Mesothelial cell of epicardium (in vitro differentiated cells): ENCODE data around the gene ALDOA. TPM values are rescaled to one million over a fixed set of nuclear protein-coding genes. Genes with fewer than 3 reads are reported as not detected.

ENCODE experiments used
- DNase-seq, 2 experiments: peaks; one replicate each; pipeline ENCODE4 v3.0.0; 2021; ENCODE audit warnings: low spot score in 2 of 2; ENCODE audit not compliant: unreplicated experiment in 2 of 2
- H3K27ac Mint-ChIP-seq: 2 replicates; pipeline ENCODE4 v1.8.0; 2021; ENCODE audit warnings: mixed read lengths
- H3K27me3 Mint-ChIP-seq: 2 replicates; pipeline ENCODE4 v1.8.0; 2021; ENCODE audit warnings: low read depth, mixed read lengths
- H3K36me3 Mint-ChIP-seq: 2 replicates; pipeline ENCODE4 v1.8.0; 2021; ENCODE audit warnings: mixed read lengths
- H3K4me1 Mint-ChIP-seq: 2 replicates; pipeline ENCODE4 v1.8.0; 2021; ENCODE audit warnings: mixed read lengths
- H3K4me3 Mint-ChIP-seq: 2 replicates; pipeline ENCODE4 v1.8.0; 2021; ENCODE audit warnings: mild to moderate bottlenecking, moderate library complexity, mixed read lengths
- H3K9me3 Mint-ChIP-seq: 2 replicates; pipeline ENCODE4 v1.8.0; 2021; ENCODE audit warnings: mixed read lengths
- CTCF ChIP-seq: fragments of 200-600 bp; sonication (generic); IDR thresholded peaks from one replicate; pipeline ENCODE4 v1.5.0; 2021; ENCODE audit warnings: antibody characterized with exemption; ENCODE audit not compliant: unreplicated experiment
- total RNA-seq: library from RNA; stranded (reverse); gene quantifications from 3 replicates; pipeline ENCODE4 v1.2.1, GENCODE V29; 2021

The ALDOA gene
- total RNA-seq, 1 donor from 2014 or later, result 618 TPM

DNA sequence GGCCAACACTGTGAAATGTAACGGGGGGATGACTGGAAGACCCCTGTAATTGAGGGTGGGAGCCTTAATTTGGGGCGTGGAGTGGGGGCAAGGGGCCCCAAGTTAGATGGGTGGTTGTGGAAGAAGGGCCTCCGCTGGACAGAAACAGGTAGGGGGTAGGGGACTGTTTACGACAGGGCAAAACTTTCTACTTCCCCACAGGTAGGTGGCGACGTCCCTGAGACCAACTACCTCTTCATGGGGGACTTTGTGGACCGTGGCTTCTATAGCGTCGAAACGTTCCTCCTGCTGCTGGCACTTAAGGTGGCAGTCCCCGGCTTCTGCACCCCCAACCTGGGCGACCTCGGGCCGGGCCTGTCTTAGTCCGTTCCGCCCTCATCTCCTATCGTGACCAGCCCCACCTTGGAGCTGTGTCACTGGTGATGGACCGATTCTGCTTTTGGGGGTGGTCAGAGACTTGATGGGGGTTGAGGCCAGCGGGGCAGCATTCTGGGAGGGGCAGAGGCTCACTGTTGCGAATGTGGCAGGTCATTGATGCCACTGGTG lies 17.1 kb downstream of the ALDOA start:
- no peak for TF ChIP-seq CTCF
- DNase-seq, result no peak
- Mint-ChIP-seq H3K9me3 (no peaks in the 10 kb centered on the region), H3K27me3 (no peaks in the 10 kb centered on the region), H3K4me1 (peaks cover 4% of the 10 kb centered on the region), H3K36me3 (peaks cover 29% of the 10 kb centered on the region), H3K4me3 (no peak overlapping the region), H3K27ac (no peak overlapping the region)

- H3K36me3 Mint-ChIP-seq, result peaks cover 30% of the 10 kb centered on the region
- H3K9me3 Mint-ChIP-seq, result no peaks in the 10 kb centered on the region
- TF ChIP-seq CTCF, result no peak
- H3K4me3 Mint-ChIP-seq, result no peak overlapping the region
- no peaks in the 10 kb centered on the region for H3K27me3 Mint-ChIP-seq
- no peaks in the 10 kb centered on the region for H3K4me1 Mint-ChIP-seq
- no peak overlapping the region for H3K27ac Mint-ChIP-seq
- DNase-seq, result no peak
Measured at GRCh38 chr16:30083216-30084055, 17.9 kb downstream of the ALDOA start.

DNA sequence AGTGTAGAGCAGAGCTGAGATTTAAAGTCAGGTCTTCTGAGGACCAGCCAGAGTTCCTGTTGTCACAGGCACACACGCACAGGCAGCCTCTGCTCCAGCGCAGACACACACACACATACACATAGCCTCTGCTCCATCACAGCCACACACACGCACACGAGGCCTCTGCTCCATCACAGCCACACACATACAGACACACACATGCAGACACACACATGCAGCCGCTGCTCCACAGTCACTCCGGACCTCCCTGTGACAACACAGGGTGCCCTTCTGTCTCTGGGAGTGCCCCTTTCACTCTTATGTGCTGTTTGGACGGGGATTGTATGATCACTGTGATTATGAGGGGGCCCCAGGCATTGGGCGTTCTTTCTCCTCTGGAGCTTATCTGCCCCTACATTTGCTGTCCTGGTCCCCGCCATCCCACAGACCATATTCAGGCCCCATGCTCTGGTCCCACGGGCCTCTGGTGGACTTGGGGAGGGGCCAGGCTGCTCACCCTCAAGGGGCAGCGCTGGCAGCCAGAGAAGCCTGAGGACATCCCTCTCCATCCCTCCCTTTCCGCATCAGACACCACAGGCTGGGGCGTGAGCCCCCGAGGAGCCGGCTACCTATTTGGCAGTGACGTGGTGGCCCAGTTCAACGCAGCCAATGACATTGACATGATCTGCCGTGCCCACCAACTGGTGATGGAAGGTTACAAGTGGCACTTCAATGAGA lies 18.7 kb downstream of the ALDOA start:
- Mint-ChIP-seq H3K27ac (no peak overlapping the region), H3K9me3 (no peaks in the 10 kb centered on the region), H3K36me3 (peaks cover 30% of the 10 kb centered on the region), H3K27me3 (no peaks in the 10 kb centered on the region), H3K4me1 (no peaks in the 10 kb centered on the region), H3K4me3 (no peak overlapping the region)
- TF ChIP-seq CTCF, result no peak
- no peak for DNase-seq

- H3K4me1 Mint-ChIP-seq, result no peaks in the 10 kb centered on the region
- TF ChIP-seq CTCF, result no peak
- H3K27me3 Mint-ChIP-seq, result no peaks in the 10 kb centered on the region
- no peaks in the 10 kb centered on the region for H3K9me3 Mint-ChIP-seq
- peaks cover 24% of the 10 kb centered on the region for H3K36me3 Mint-ChIP-seq
- no peak for DNase-seq
- H3K4me3 Mint-ChIP-seq, result no peak overlapping the region
- no peak overlapping the region for H3K27ac Mint-ChIP-seq
Measured at GRCh38 chr16:30084816-30085159, 19.2 kb downstream of the ALDOA start.

DNA sequence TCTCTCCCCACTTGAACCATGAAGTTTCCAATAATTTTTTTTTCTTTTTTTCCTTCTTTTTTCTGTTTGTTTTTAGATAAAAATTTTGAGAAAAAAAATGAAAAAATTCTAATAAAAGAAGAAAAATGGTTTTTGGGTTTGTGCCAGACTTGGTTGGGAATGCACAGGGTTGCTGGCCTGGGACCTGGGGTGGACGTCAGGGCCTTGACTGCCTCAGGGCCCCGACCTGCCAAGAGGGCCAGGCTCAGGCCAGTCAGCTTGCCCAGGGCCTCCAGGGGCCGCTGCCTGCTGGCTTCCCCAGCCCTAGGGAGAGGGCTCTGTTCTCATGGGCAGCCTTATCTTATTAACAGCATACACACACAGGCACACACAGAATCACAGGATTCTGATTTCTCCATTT lies 19.7 kb downstream of the ALDOA start:
- peaks cover 23% of the 10 kb centered on the region for H3K36me3 Mint-ChIP-seq
- DNase-seq, result no peak
- H3K4me3 Mint-ChIP-seq, result no peak overlapping the region
- no peaks in the 10 kb centered on the region for H3K9me3 Mint-ChIP-seq
- no peaks in the 10 kb centered on the region for H3K27me3 Mint-ChIP-seq
- H3K27ac Mint-ChIP-seq, result no peak overlapping the region
- H3K4me1 Mint-ChIP-seq, result peaks cover 4% of the 10 kb centered on the region
- no peak for TF ChIP-seq CTCF
